Measurements from ENCODE around the gene DSCAML1.

The DSCAML1 gene

GRCh38 chr11:117392001-117392690 lies 404.9 kb downstream of the DSCAML1 start:
- peaks cover 9 to 71% (median 56%) of the 10 kb centered on the region in 4 experiments for H3K36me3 ChIP-seq (ENCODE audit: control insufficient read depth in 4 of 4, insufficient read depth in 4 of 4, low read length in 3 of 4)
- H3K27ac ChIP-seq (ENCODE audit: insufficient read depth in 1 of 2, low read depth in 1 of 2, low read length in 2 of 2, poor library complexity in 1 of 2, severe bottlenecking in 2 of 2), result no peak overlapping the region
- peaks cover 0 to 2% (median 0%) of the 10 kb centered on the region in 5 experiments for H3K9me3 ChIP-seq (ENCODE audit: control extremely low read depth in 1 of 5, control insufficient read depth in 4 of 5, insufficient read depth in 2 of 5, low read depth in 1 of 5, low read length in 4 of 5)
- no peaks in the 10 kb centered on the region for H3K4me1 ChIP-seq (ENCODE audit: control extremely low read depth in 1 of 4, control insufficient read depth in 4 of 4, insufficient read depth in 4 of 4, low read length in 3 of 4)
- ChIA-PET POLR2A (no interaction called here), CTCF (no interaction called here)
- WGBS (ENCODE audit: insufficient coverage), result 94% methylated on average over 12 of the region's 12 CpGs
- H3K27me3 ChIP-seq (replicated peaks in 2 of 5; ENCODE audit: control insufficient read depth in 4 of 5, insufficient read depth in 5 of 5, low read length in 4 of 5), result no peaks in the 10 kb centered on the region
- no peak overlapping the region for H3K4me3 ChIP-seq (ENCODE audit: control insufficient read depth in 1 of 7, extremely low read depth in 1 of 7, insufficient read depth in 4 of 7, low read depth in 2 of 7, low read length in 6 of 7)
- no peak for DNase-seq

GRCh38 chr11:117391181-117391580 lies 405.8 kb downstream of the DSCAML1 start:
- Histone ChIP-seq H3K4me3 (ENCODE audit: control insufficient read depth in 1 of 7, extremely low read depth in 1 of 7, insufficient read depth in 4 of 7, low read depth in 2 of 7, low read length in 6 of 7) (no peak overlapping the region), H3K9me3 (ENCODE audit: control extremely low read depth in 1 of 5, control insufficient read depth in 4 of 5, insufficient read depth in 2 of 5, low read depth in 1 of 5, low read length in 4 of 5) (no peaks in the 10 kb centered on the region), H3K27me3 (replicated peaks in 2 of 5; ENCODE audit: control insufficient read depth in 4 of 5, insufficient read depth in 5 of 5, low read length in 4 of 5) (no peaks in the 10 kb centered on the region), H3K36me3 (ENCODE audit: control insufficient read depth in 4 of 4, insufficient read depth in 4 of 4, low read length in 3 of 4) (peaks cover 3 to 67% (median 55%) of the 10 kb centered on the region in 4 experiments), H3K4me1 (ENCODE audit: control extremely low read depth in 1 of 4, control insufficient read depth in 4 of 4, insufficient read depth in 4 of 4, low read length in 3 of 4) (no peaks in the 10 kb centered on the region), H3K27ac (ENCODE audit: insufficient read depth in 1 of 2, low read depth in 1 of 2, low read length in 2 of 2, poor library complexity in 1 of 2, severe bottlenecking in 2 of 2) (no peak overlapping the region)
- CTCF ChIA-PET, result no interaction called here
- 98% methylated on average over 5 of the region's 8 CpGs for WGBS (ENCODE audit: insufficient coverage)
- POLR2A ChIA-PET, result no interaction called here
- DNase-seq, result no peak

GRCh38 chr11:117390743-117391142 lies 406.3 kb downstream of the DSCAML1 start:
- H3K36me3 ChIP-seq (ENCODE audit: control insufficient read depth in 4 of 4, insufficient read depth in 4 of 4, low read length in 3 of 4), result peaks cover 3 to 69% (median 54%) of the 10 kb centered on the region in 4 experiments
- no peak overlapping the region for H3K4me3 ChIP-seq (ENCODE audit: control insufficient read depth in 1 of 7, extremely low read depth in 1 of 7, insufficient read depth in 4 of 7, low read depth in 2 of 7, low read length in 6 of 7)
- no peaks in the 10 kb centered on the region for H3K27me3 ChIP-seq (replicated peaks in 2 of 5; ENCODE audit: control insufficient read depth in 4 of 5, insufficient read depth in 5 of 5, low read length in 4 of 5)
- H3K27ac ChIP-seq (ENCODE audit: insufficient read depth in 1 of 2, low read depth in 1 of 2, low read length in 2 of 2, poor library complexity in 1 of 2, severe bottlenecking in 2 of 2), result no peak overlapping the region
- POLR2A ChIA-PET, result no interaction called here
- CTCF ChIA-PET, result no interaction called here
- H3K4me1 ChIP-seq (ENCODE audit: control extremely low read depth in 1 of 4, control insufficient read depth in 4 of 4, insufficient read depth in 4 of 4, low read length in 3 of 4), result no peaks in the 10 kb centered on the region
- no peaks in the 10 kb centered on the region for H3K9me3 ChIP-seq (ENCODE audit: control extremely low read depth in 1 of 5, control insufficient read depth in 4 of 5, insufficient read depth in 2 of 5, low read depth in 1 of 5, low read length in 4 of 5)
- WGBS (ENCODE audit: insufficient coverage), result over 99% methylated on average over 8 of the region's 8 CpGs
- DNase-seq, result no peak

GRCh38 chr11:117387992-117388755 lies 408.8 kb downstream of the DSCAML1 start:
- Histone ChIP-seq H3K9me3 (ENCODE audit: control extremely low read depth in 1 of 5, control insufficient read depth in 4 of 5, insufficient read depth in 2 of 5, low read depth in 1 of 5, low read length in 4 of 5) (no peaks in the 10 kb centered on the region), H3K4me3 (ENCODE audit: control insufficient read depth in 1 of 7, extremely low read depth in 1 of 7, insufficient read depth in 4 of 7, low read depth in 2 of 7, low read length in 6 of 7) (no peak overlapping the region), H3K27ac (ENCODE audit: insufficient read depth in 1 of 2, low read depth in 1 of 2, low read length in 2 of 2, poor library complexity in 1 of 2, severe bottlenecking in 2 of 2) (no peak overlapping the region), H3K27me3 (replicated peaks in 2 of 5; ENCODE audit: control insufficient read depth in 4 of 5, insufficient read depth in 5 of 5, low read length in 4 of 5) (no peaks in the 10 kb centered on the region), H3K4me1 (ENCODE audit: control extremely low read depth in 1 of 4, control insufficient read depth in 4 of 4, insufficient read depth in 4 of 4, low read length in 3 of 4) (no peaks in the 10 kb centered on the region), H3K36me3 (ENCODE audit: control insufficient read depth in 4 of 4, insufficient read depth in 4 of 4, low read length in 3 of 4) (peaks cover 0 to 52% (median 43%) of the 10 kb centered on the region in 4 experiments)
- ChIA-PET POLR2A (no interaction called here), CTCF (interaction anchor here (1.3 kb wide), 1 partner anchor 9 kb away, joined by 3 read pairs; no protein-coding TSS in a partner anchor)
- 100% methylated on average over 3 of the region's 3 CpGs for WGBS (ENCODE audit: insufficient coverage)
- no peak for DNase-seq

GRCh38 chr11:117385906-117386305 lies 411.1 kb downstream of the DSCAML1 start:
- Histone ChIP-seq H3K27me3 (replicated peaks in 2 of 5; ENCODE audit: control insufficient read depth in 4 of 5, insufficient read depth in 5 of 5, low read length in 4 of 5) (no peaks in the 10 kb centered on the region), H3K4me3 (ENCODE audit: control insufficient read depth in 1 of 7, extremely low read depth in 1 of 7, insufficient read depth in 4 of 7, low read depth in 2 of 7, low read length in 6 of 7) (no peak overlapping the region)
- WGBS (ENCODE audit: insufficient coverage), result 98% methylated on average over 9 of the region's 9 CpGs

GRCh38 chr11:117385471-117385870 lies 411.5 kb downstream of the DSCAML1 start:
- peaks cover 8 to 44% (median 35%) of the 10 kb centered on the region in 4 experiments for H3K36me3 ChIP-seq (ENCODE audit: control insufficient read depth in 4 of 4, insufficient read depth in 4 of 4, low read length in 3 of 4)
- no peak overlapping the region for H3K27ac ChIP-seq (ENCODE audit: insufficient read depth in 1 of 2, low read depth in 1 of 2, low read length in 2 of 2, poor library complexity in 1 of 2, severe bottlenecking in 2 of 2)
- H3K4me3 ChIP-seq (ENCODE audit: control insufficient read depth in 1 of 7, extremely low read depth in 1 of 7, insufficient read depth in 4 of 7, low read depth in 2 of 7, low read length in 6 of 7), result no peak overlapping the region
- DNase-seq, result no peak
- no peaks in the 10 kb centered on the region for H3K27me3 ChIP-seq (replicated peaks in 2 of 5; ENCODE audit: control insufficient read depth in 4 of 5, insufficient read depth in 5 of 5, low read length in 4 of 5)
- H3K9me3 ChIP-seq (ENCODE audit: control extremely low read depth in 1 of 5, control insufficient read depth in 4 of 5, insufficient read depth in 2 of 5, low read depth in 1 of 5, low read length in 4 of 5), result no peaks in the 10 kb centered on the region
- POLR2A ChIA-PET, result no interaction called here
- WGBS (ENCODE audit: insufficient coverage), result 95% methylated on average over 3 of the region's 3 CpGs
- peaks cover 0 to 2% (median 1%) of the 10 kb centered on the region in 4 experiments for H3K4me1 ChIP-seq (ENCODE audit: control extremely low read depth in 1 of 4, control insufficient read depth in 4 of 4, insufficient read depth in 4 of 4, low read length in 3 of 4)
- CTCF ChIA-PET, result interaction anchor here (1.4 kb wide), 1 partner anchor 9 kb away, joined by 3 read pairs; no protein-coding TSS in a partner anchor

More at GRCh38 chr11:117385906-117386305, 411.1 kb downstream of the DSCAML1 start:
- Histone ChIP-seq H3K4me1 (ENCODE audit: control extremely low read depth in 1 of 4, control insufficient read depth in 4 of 4, insufficient read depth in 4 of 4, low read length in 3 of 4) (peaks cover 0 to 2% (median 1%) of the 10 kb centered on the region in 4 experiments), H3K9me3 (ENCODE audit: control extremely low read depth in 1 of 5, control insufficient read depth in 4 of 5, insufficient read depth in 2 of 5, low read depth in 1 of 5, low read length in 4 of 5) (no peaks in the 10 kb centered on the region), H3K36me3 (ENCODE audit: control insufficient read depth in 4 of 4, insufficient read depth in 4 of 4, low read length in 3 of 4) (peaks cover 6 to 43% (median 34%) of the 10 kb centered on the region in 4 experiments), H3K27ac (ENCODE audit: insufficient read depth in 1 of 2, low read depth in 1 of 2, low read length in 2 of 2, poor library complexity in 1 of 2, severe bottlenecking in 2 of 2) (no peak overlapping the region)
- POLR2A ChIA-PET, result no interaction called here
- CTCF ChIA-PET, result no interaction called here
- no peak for DNase-seq

- no CpG with 5 or more reads among the region's 1 CpG for WGBS (ENCODE audit: insufficient coverage)
- Histone ChIP-seq H3K9me3 (ENCODE audit: control extremely low read depth in 1 of 5, control insufficient read depth in 4 of 5, insufficient read depth in 2 of 5, low read depth in 1 of 5, low read length in 4 of 5) (no peaks in the 10 kb centered on the region), H3K36me3 (ENCODE audit: control insufficient read depth in 4 of 4, insufficient read depth in 4 of 4, low read length in 3 of 4) (peaks cover 8 to 50% (median 37%) of the 10 kb centered on the region in 4 experiments), H3K27me3 (replicated peaks in 2 of 5; ENCODE audit: control insufficient read depth in 4 of 5, insufficient read depth in 5 of 5, low read length in 4 of 5) (no peaks in the 10 kb centered on the region), H3K27ac (ENCODE audit: insufficient read depth in 1 of 2, low read depth in 1 of 2, low read length in 2 of 2, poor library complexity in 1 of 2, severe bottlenecking in 2 of 2) (no peak overlapping the region), H3K4me1 (ENCODE audit: control extremely low read depth in 1 of 4, control insufficient read depth in 4 of 4, insufficient read depth in 4 of 4, low read length in 3 of 4) (peaks cover 0 to 2% (median 1%) of the 10 kb centered on the region in 4 experiments), H3K4me3 (ENCODE audit: control insufficient read depth in 1 of 7, extremely low read depth in 1 of 7, insufficient read depth in 4 of 7, low read depth in 2 of 7, low read length in 6 of 7) (no peak overlapping the region)
- CTCF ChIA-PET, result interaction anchor here (1.4 kb wide), 1 partner anchor 8 kb away, joined by 3 read pairs; no protein-coding TSS in a partner anchor
- POLR2A ChIA-PET, result no interaction called here
- DNase-seq, result no peak
These were observed 413.0 kb downstream of the DSCAML1 start for GRCh38 chr11:117384045-117384444.

Measured in common myeloid progenitor, CD34-positive (primary cell).